ENCODE results near the gene ZMAT5. TPM values are rescaled to one million over a fixed set of nuclear protein-coding genes. Genes with fewer than 3 reads are reported as not detected.

Gene ZMAT5, protein sequence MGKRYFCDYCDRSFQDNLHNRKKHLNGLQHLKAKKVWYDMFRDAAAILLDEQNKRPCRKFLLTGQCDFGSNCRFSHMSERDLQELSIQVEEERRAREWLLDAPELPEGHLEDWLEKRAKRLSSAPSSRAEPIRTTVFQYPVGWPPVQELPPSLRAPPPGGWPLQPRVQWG
- 1 to 10 TPM; 9.1 to 9.9 TPM for total RNA-seq

GRCh38 chr22:29766632-29767170, at the start of gene ZMAT5:
ZMAT5 (minus strand) TSS chr22:29767007; CDS start chr22:29748544, 18,463 bp downstream.
- TF ChIP-seq CTCF (IDR thresholded peaks at IDR 0.05) (no peak), POLR2A (IDR thresholded peaks at IDR 0.05) (peak; percentile 52 to 93 (median 92))
- Histone ChIP-seq H3K4me3 (peak within 1 kb of the TSS; percentile 82 to 99), H3K9me3 (no peaks in the 10 kb centered on the region), H3K4me1 (peaks cover 26% of the 10 kb centered on the region), H3K27me3 (no peaks in the 10 kb centered on the region), H3K27ac (peak within 1 kb of the TSS; percentile 71 to 90 (median 80)), H3K36me3 (replicated peaks in 1 of 2; ENCODE audit: insufficient read depth in 1 of 2, low read depth in 2 of 2) (peaks cover 3 to 10% of the 10 kb centered on the region in 2 donors)
- intact Hi-C loops (cut with DNase I) = no loop called here
- 0 to 3% methylated on average over 18 to 27 of the region's 32 CpGs for WGBS, 2 donors
- ATAC-seq (peak; percentile 99), DNase-seq (peak; percentile 96 to 98 (median 97))

DNA sequence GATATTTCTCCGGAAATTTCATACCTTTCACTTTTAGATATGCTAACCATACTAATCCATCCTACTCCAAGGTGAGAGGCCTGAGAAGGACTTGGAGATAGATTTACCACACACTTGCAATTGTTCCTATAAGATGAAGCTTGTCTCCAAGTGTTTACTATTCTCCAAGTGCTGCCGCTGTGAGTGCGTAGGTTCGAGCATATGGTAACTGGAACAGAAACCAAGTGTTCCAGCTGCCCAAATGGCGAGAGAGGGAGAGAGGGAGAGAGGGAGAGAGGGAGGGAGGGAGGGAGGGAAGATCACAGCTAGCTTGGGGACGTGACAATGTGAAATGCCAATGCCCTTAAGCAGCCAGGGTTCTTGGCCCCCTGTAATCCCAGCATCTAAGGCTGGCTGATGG, 49.7 kb upstream of the ZMAT5 start:
- no peaks in the 10 kb centered on the region for H3K9me3 ChIP-seq
- H3K4me1 ChIP-seq = peaks cover 14% of the 10 kb centered on the region
- peaks cover 0 to 18% of the 10 kb centered on the region in 2 donors for H3K36me3 ChIP-seq (replicated peaks in 1 of 2; ENCODE audit: insufficient read depth in 1 of 2, low read depth in 2 of 2)
- ATAC-seq = no peak
- H3K4me3 ChIP-seq = no peak overlapping the region
- DNase-seq = no peak
- TF ChIP-seq CTCF (IDR thresholded peaks at IDR 0.05) (no peak), POLR2A (IDR thresholded peaks at IDR 0.05) (no peak)
- 80 to 86% methylated on average over 6 of the region's 6 CpGs for WGBS, 2 donors
- no peak overlapping the region for H3K27ac ChIP-seq
- H3K27me3 ChIP-seq = no peaks in the 10 kb centered on the region
- intact Hi-C loops (cut with DNase I) = no loop called here

- H3K36me3 ChIP-seq (replicated peaks in 1 of 2; ENCODE audit: insufficient read depth in 1 of 2, low read depth in 2 of 2) = peaks cover 0 to 19% of the 10 kb centered on the region in 2 donors
- no peak overlapping the region for H3K27ac ChIP-seq
- no peak for ATAC-seq
- no peak for TF ChIP-seq POLR2A (IDR thresholded peaks at IDR 0.05)
- TF ChIP-seq CTCF (IDR thresholded peaks at IDR 0.05) = no peak
- peak in 1 of 4 donors; percentile 49 for DNase-seq
- no peaks in the 10 kb centered on the region for H3K9me3 ChIP-seq
- 29 to 34% methylated on average over 2 of the region's 2 CpGs for WGBS, 2 donors
- H3K27me3 ChIP-seq = no peaks in the 10 kb centered on the region
- H3K4me1 ChIP-seq = peaks cover 10% of the 10 kb centered on the region
- H3K4me3 ChIP-seq = no peak overlapping the region
- intact Hi-C loops (cut with DNase I) = no loop called here
Observed at GRCh38 chr22:29816128-29816527, 49.3 kb upstream of the ZMAT5 start.

DNA sequence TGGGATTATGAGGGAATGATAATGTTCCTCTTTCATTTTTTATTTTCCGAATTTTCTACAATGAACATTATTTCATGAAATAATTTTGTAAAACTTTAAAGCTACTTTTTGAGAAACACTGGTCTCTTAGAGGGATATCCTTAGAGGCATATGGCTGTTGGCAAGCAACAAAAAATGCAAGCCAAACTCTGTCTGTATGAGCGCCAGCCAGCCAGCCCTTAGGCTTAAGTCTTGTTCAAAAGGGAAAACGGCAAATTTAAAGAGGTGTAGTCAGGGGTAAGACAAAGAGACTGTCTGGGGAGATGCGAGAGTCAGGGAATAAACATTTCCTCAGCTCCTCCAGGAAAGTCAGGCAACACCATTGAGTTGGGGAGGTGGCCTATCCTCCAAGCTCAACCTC, 48.8 kb upstream of the ZMAT5 start:
- Histone ChIP-seq H3K4me1 (peaks cover 6% of the 10 kb centered on the region), H3K27ac (no peak overlapping the region), H3K27me3 (no peaks in the 10 kb centered on the region), H3K9me3 (no peaks in the 10 kb centered on the region), H3K36me3 (replicated peaks in 1 of 2; ENCODE audit: insufficient read depth in 1 of 2, low read depth in 2 of 2) (peaks cover 0 to 19% of the 10 kb centered on the region in 2 donors), H3K4me3 (no peak overlapping the region)
- intact Hi-C loops (cut with DNase I) = no loop called here
- 86 to 87% methylated on average over 4 of the region's 4 CpGs for WGBS, 2 donors
- TF ChIP-seq CTCF (IDR thresholded peaks at IDR 0.05) = no peak
- TF ChIP-seq POLR2A (IDR thresholded peaks at IDR 0.05) = no peak
- DNase-seq (no peak), ATAC-seq (no peak)

- peaks cover 0 to 22% of the 10 kb centered on the region in 2 donors for H3K36me3 ChIP-seq (replicated peaks in 1 of 2; ENCODE audit: insufficient read depth in 1 of 2, low read depth in 2 of 2)
Observed at GRCh38 chr22:29814003-29814402, 47.2 kb upstream of the ZMAT5 start.

More at GRCh38 chr22:29814003-29814402, 47.2 kb upstream of the ZMAT5 start:
- Histone ChIP-seq H3K4me1 (peaks cover 6% of the 10 kb centered on the region), H3K27ac (no peak overlapping the region), H3K27me3 (no peaks in the 10 kb centered on the region), H3K9me3 (no peaks in the 10 kb centered on the region), H3K4me3 (no peak overlapping the region)
- ATAC-seq (no peak), DNase-seq (no peak)
- no peak for TF ChIP-seq POLR2A (IDR thresholded peaks at IDR 0.05)
- no peak for TF ChIP-seq CTCF (IDR thresholded peaks at IDR 0.05)
- intact Hi-C loops (cut with DNase I) = no loop called here
- 74 to 84% methylated on average over 5 of the region's 5 CpGs for WGBS, 2 donors
